Stimulated activated naive B cell treated with anti-CD40 and anti-IgM and Interleukin-4, amounts not matched to agents 10 μg/mL and 1 μg/mL and 100 μg/mL, for 72 hours (primary cell): ENCODE measurements around the gene TOX2.

Experiments
- ATAC-seq, 2 donors: fragments of 150-1000 bp; cut with Tn5 transposase; replicated peaks; 2 replicates each; pipeline ENCODE4 v1.10.0; 2021; ENCODE audit warnings: moderate library complexity in 1 of 2
- DNase-seq: peaks from one replicate; pipeline ENCODE4 v3.0.0; 2021
- H3K27ac Mint-ChIP-seq: one replicate; pipeline ENCODE4 v1.8.0; 2022; ENCODE audit warnings: mild to moderate bottlenecking, mixed read lengths
- H3K27me3 Mint-ChIP-seq, 2 donors: one replicate each; pipeline ENCODE4 v1.8.0; 2022; ENCODE audit warnings: mixed read lengths in 2 of 2
- H3K36me3 Mint-ChIP-seq, 2 donors: one replicate each; pipeline ENCODE4 v1.8.0; 2022; ENCODE audit warnings: mixed read lengths in 2 of 2, mild to moderate bottlenecking in 1 of 2
- H3K4me1 Mint-ChIP-seq, 2 donors: one replicate each; pipeline ENCODE4 v1.8.0; 2022; ENCODE audit warnings: mixed read lengths in 2 of 2, mild to moderate bottlenecking in 1 of 2
- H3K4me3 Mint-ChIP-seq, 2 donors: one replicate each; pipeline ENCODE4 v1.8.0; 2022; ENCODE audit warnings: mild to moderate bottlenecking in 2 of 2, mixed read lengths in 2 of 2, moderate library complexity in 1 of 2
- H3K9me3 Mint-ChIP-seq, 2 donors: one replicate each; pipeline ENCODE4 v1.8.0; 2022; ENCODE audit warnings: mixed read lengths in 2 of 2, mild to moderate bottlenecking in 1 of 2

TOX2 gene

GRCh38 chr20:44073011-44073674, 158.5 kb downstream of the TOX2 start:
- H3K4me1 Mint-ChIP-seq = peaks cover 27 to 47% of the 10 kb centered on the region in 2 donors

GRCh38 chr20:44073675-44074071, 159.0 kb downstream of the TOX2 start:
- peaks cover 10 to 17% of the 10 kb centered on the region in 2 donors for H3K27me3 Mint-ChIP-seq
- DNase-seq = no peak
- no peak overlapping the region for H3K27ac Mint-ChIP-seq
- no peaks in the 10 kb centered on the region for H3K9me3 Mint-ChIP-seq
- peaks cover 0 to 3% of the 10 kb centered on the region in 2 donors for H3K36me3 Mint-ChIP-seq
- no peak overlapping the region for H3K4me3 Mint-ChIP-seq
- no peak for ATAC-seq
- peaks cover 24 to 43% of the 10 kb centered on the region in 2 donors for H3K4me1 Mint-ChIP-seq

More at GRCh38 chr20:44073011-44073674, 158.5 kb downstream of the TOX2 start:
- no peak for DNase-seq
- no peak for ATAC-seq
- Mint-ChIP-seq H3K27ac (no peak overlapping the region), H3K9me3 (no peaks in the 10 kb centered on the region), H3K36me3 (peaks cover 0 to 3% of the 10 kb centered on the region in 2 donors), H3K4me3 (no peak overlapping the region), H3K27me3 (peaks cover 16 to 17% of the 10 kb centered on the region in 2 donors)

- no peaks in the 10 kb centered on the region for H3K9me3 Mint-ChIP-seq
- peaks cover 0 to 3% of the 10 kb centered on the region in 2 donors for H3K36me3 Mint-ChIP-seq
- no peak overlapping the region for H3K4me3 Mint-ChIP-seq
- H3K4me1 Mint-ChIP-seq = peaks cover 17 to 38% of the 10 kb centered on the region in 2 donors
- ATAC-seq = no peak
- peaks cover 9 to 14% of the 10 kb centered on the region in 2 donors for H3K27me3 Mint-ChIP-seq
- DNase-seq = no peak
- no peak overlapping the region for H3K27ac Mint-ChIP-seq
These were observed 159.8 kb downstream of the TOX2 start for GRCh38 chr20:44074252-44075151.

GRCh38 chr20:44075191-44075949, 160.7 kb downstream of the TOX2 start:
- H3K27me3 Mint-ChIP-seq = peaks cover 9 to 10% of the 10 kb centered on the region in 2 donors
- H3K9me3 Mint-ChIP-seq = no peaks in the 10 kb centered on the region
- H3K27ac Mint-ChIP-seq = no peak overlapping the region
- H3K4me1 Mint-ChIP-seq = peaks cover 11 to 32% of the 10 kb centered on the region in 2 donors
- DNase-seq (no peak), ATAC-seq (no peak)
- H3K36me3 Mint-ChIP-seq = peaks cover 0 to 3% of the 10 kb centered on the region in 2 donors
- no peak overlapping the region for H3K4me3 Mint-ChIP-seq

GRCh38 chr20:44075950-44076232, 161.2 kb downstream of the TOX2 start:
- DNase-seq (no peak), ATAC-seq (no peak)
- Mint-ChIP-seq H3K36me3 (peaks cover 0 to 3% of the 10 kb centered on the region in 2 donors), H3K4me1 (peaks cover 12 to 33% of the 10 kb centered on the region in 2 donors), H3K4me3 (no peak overlapping the region), H3K27me3 (peaks cover 9 to 10% of the 10 kb centered on the region in 2 donors), H3K9me3 (no peaks in the 10 kb centered on the region), H3K27ac (no peak overlapping the region)

GRCh38 chr20:44079291-44079690, 164.6 kb downstream of the TOX2 start:
- no peak for DNase-seq
- Mint-ChIP-seq H3K4me1 (peaks cover 9 to 20% of the 10 kb centered on the region in 2 donors), H3K27ac (no peak overlapping the region), H3K36me3 (no peaks in the 10 kb centered on the region), H3K9me3 (no peaks in the 10 kb centered on the region), H3K4me3 (no peak overlapping the region), H3K27me3 (no peaks in the 10 kb centered on the region)
- no peak for ATAC-seq

GRCh38 chr20:44080064-44080463, 165.4 kb downstream of the TOX2 start:
- DNase-seq (no peak), ATAC-seq (no peak)
- H3K9me3 Mint-ChIP-seq = no peaks in the 10 kb centered on the region
- H3K4me3 Mint-ChIP-seq = no peak overlapping the region
- H3K36me3 Mint-ChIP-seq = no peaks in the 10 kb centered on the region
- H3K27me3 Mint-ChIP-seq = no peaks in the 10 kb centered on the region
- H3K27ac Mint-ChIP-seq = no peak overlapping the region
- peaks cover 5 to 12% of the 10 kb centered on the region in 2 donors for H3K4me1 Mint-ChIP-seq

- Mint-ChIP-seq H3K4me1 (peaks cover 5 to 10% of the 10 kb centered on the region in 2 donors), H3K36me3 (no peaks in the 10 kb centered on the region), H3K27ac (no peak overlapping the region), H3K9me3 (no peaks in the 10 kb centered on the region), H3K4me3 (no peak overlapping the region), H3K27me3 (no peaks in the 10 kb centered on the region)
- ATAC-seq (peak; percentile 94 to 95), DNase-seq (peak; percentile 67)
These were observed 166.1 kb downstream of the TOX2 start for GRCh38 chr20:44080646-44081267.

- Mint-ChIP-seq H3K9me3 (no peaks in the 10 kb centered on the region), H3K27me3 (no peaks in the 10 kb centered on the region), H3K36me3 (no peaks in the 10 kb centered on the region), H3K4me3 (no peak overlapping the region), H3K4me1 (peaks cover 5 to 10% of the 10 kb centered on the region in 2 donors), H3K27ac (no peak overlapping the region)
- DNase-seq (no peak), ATAC-seq (no peak)
These were observed 166.8 kb downstream of the TOX2 start for GRCh38 chr20:44081476-44081875.

GRCh38 chr20:44081888-44082287, 167.2 kb downstream of the TOX2 start:
- no peak for DNase-seq
- no peaks in the 10 kb centered on the region for H3K36me3 Mint-ChIP-seq
- peaks cover 0 to under 1% of the 10 kb centered on the region in 2 donors for H3K27me3 Mint-ChIP-seq
- H3K27ac Mint-ChIP-seq = no peak overlapping the region
- ATAC-seq = no peak
- H3K4me3 Mint-ChIP-seq = no peak overlapping the region
- H3K9me3 Mint-ChIP-seq = no peaks in the 10 kb centered on the region
- H3K4me1 Mint-ChIP-seq = peaks cover 5 to 10% of the 10 kb centered on the region in 2 donors

GRCh38 chr20:44083220-44083933, 168.7 kb downstream of the TOX2 start:
- Mint-ChIP-seq H3K4me1 (peaks cover 5 to 10% of the 10 kb centered on the region in 2 donors), H3K9me3 (no peaks in the 10 kb centered on the region), H3K27me3 (peaks cover 0 to 4% of the 10 kb centered on the region in 2 donors), H3K27ac (no peak overlapping the region), H3K36me3 (no peaks in the 10 kb centered on the region), H3K4me3 (no peak overlapping the region)
- DNase-seq (no peak), ATAC-seq (no peak)

GRCh38 chr20:44084439-44084838, 169.8 kb downstream of the TOX2 start:
- Mint-ChIP-seq H3K27ac (no peak overlapping the region), H3K4me1 (peaks cover 5 to 6% of the 10 kb centered on the region in 2 donors), H3K36me3 (no peaks in the 10 kb centered on the region), H3K9me3 (no peaks in the 10 kb centered on the region), H3K4me3 (no peak overlapping the region), H3K27me3 (peaks cover 0 to 4% of the 10 kb centered on the region in 2 donors)
- no peak for ATAC-seq
- DNase-seq = no peak

- Mint-ChIP-seq H3K4me3 (no peak overlapping the region), H3K27ac (no peak overlapping the region), H3K27me3 (peaks cover 0 to 4% of the 10 kb centered on the region in 2 donors), H3K4me1 (peaks cover 5 to 6% of the 10 kb centered on the region in 2 donors), H3K36me3 (no peaks in the 10 kb centered on the region), H3K9me3 (no peaks in the 10 kb centered on the region)
- ATAC-seq (no peak), DNase-seq (no peak)
These were observed 170.2 kb downstream of the TOX2 start for GRCh38 chr20:44084891-44085290.
